ENCODE results near the gene SIAH1.

GRCh38 chr16:48421741-48422140, 36.5 kb upstream of the SIAH1 start:
- TF ChIP-seq CTCF (IDR thresholded peaks at IDR 0.05; ENCODE audit: control extremely low read depth in 1 of 3, insufficient read depth in 1 of 3, low read depth in 1 of 3, low read length in 3 of 3) (no peak), POLR2AphosphoS5 (IDR thresholded peaks at IDR 0.05; ENCODE audit: low read depth, low read length) (no peak), POLR2A (IDR thresholded peaks at IDR 0.05; ENCODE audit: control extremely low read depth in 1 of 2, low read depth in 2 of 2, low read length in 2 of 2) (no peak), EP300 (IDR thresholded peaks at IDR 0.05; ENCODE audit: borderline replicate concordance in 1 of 2, low read depth in 2 of 2, low read length in 2 of 2) (no peak), HDAC2 (IDR thresholded peaks at IDR 0.05; ENCODE audit: borderline replicate concordance in 1 of 2, low read depth in 2 of 2, low read length in 2 of 2) (no peak)
- TF ChIP-seq, protein P1, sequence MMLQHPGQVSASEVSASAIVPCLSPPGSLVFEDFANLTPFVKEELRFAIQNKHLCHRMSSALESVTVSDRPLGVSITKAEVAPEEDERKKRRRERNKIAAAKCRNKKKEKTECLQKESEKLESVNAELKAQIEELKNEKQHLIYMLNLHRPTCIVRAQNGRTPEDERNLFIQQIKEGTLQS (IDR thresholded peaks at IDR 0.05; ENCODE audit: insufficient read depth, low read depth, low read length) = no peak

Data from H1 (cell line).